ENCODE measurements around the gene HS3ST4. TPM values are rescaled to one million over a fixed set of nuclear protein-coding genes. Genes with fewer than 3 reads are reported as not detected.

HS3ST4 gene
- total RNA-seq, 4 donors from 2014 or later = 0.49 to 1.4 (median 0.64) TPM; not detected in 1

- TF ChIP-seq EP300 (IDR thresholded peaks at IDR 0.05) = no peak
- no peak for TF ChIP-seq POLR2AphosphoS5 (IDR thresholded peaks at IDR 0.05)
- TF ChIP-seq, protein P1, sequence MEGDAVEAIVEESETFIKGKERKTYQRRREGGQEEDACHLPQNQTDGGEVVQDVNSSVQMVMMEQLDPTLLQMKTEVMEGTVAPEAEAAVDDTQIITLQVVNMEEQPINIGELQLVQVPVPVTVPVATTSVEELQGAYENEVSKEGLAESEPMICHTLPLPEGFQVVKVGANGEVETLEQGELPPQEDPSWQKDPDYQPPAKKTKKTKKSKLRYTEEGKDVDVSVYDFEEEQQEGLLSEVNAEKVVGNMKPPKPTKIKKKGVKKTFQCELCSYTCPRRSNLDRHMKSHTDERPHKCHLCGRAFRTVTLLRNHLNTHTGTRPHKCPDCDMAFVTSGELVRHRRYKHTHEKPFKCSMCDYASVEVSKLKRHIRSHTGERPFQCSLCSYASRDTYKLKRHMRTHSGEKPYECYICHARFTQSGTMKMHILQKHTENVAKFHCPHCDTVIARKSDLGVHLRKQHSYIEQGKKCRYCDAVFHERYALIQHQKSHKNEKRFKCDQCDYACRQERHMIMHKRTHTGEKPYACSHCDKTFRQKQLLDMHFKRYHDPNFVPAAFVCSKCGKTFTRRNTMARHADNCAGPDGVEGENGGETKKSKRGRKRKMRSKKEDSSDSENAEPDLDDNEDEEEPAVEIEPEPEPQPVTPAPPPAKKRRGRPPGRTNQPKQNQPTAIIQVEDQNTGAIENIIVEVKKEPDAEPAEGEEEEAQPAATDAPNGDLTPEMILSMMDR (IDR thresholded peaks at IDR 0.05) = no peak
- no peak for TF ChIP-seq POLR2A (IDR thresholded peaks at IDR 0.05)
Measured at GRCh38 chr16:26111900-26112299, 420.1 kb downstream of the HS3ST4 start.

GRCh38 chr16:26118575-26118974 is 426.8 kb downstream of the HS3ST4 start:
- TF ChIP-seq EP300 (IDR thresholded peaks at IDR 0.05) (no peak), POLR2AphosphoS5 (IDR thresholded peaks at IDR 0.05) (no peak), POLR2A (IDR thresholded peaks at IDR 0.05) (no peak)
- TF ChIP-seq, protein P1 (IDR thresholded peaks at IDR 0.05) = no peak
- Histone ChIP-seq H3K4me1 (no peaks in the 10 kb centered on the region), H3K36me3 (no peaks in the 10 kb centered on the region), H3K27me3 (no peaks in the 10 kb centered on the region), H3K9me3 (no peaks in the 10 kb centered on the region), H3K27ac (no peak overlapping the region), H3K4me3 (no peak overlapping the region)
- WGBS = 26% methylated on average over 3 of the region's 3 CpGs
- no peak for DNase-seq (ENCODE audit: low spot score in 2 of 2)

More at GRCh38 chr16:26111900-26112299, 420.1 kb downstream of the HS3ST4 start:
- 64% methylated on average over 5 of the region's 5 CpGs for WGBS
- H3K27me3 ChIP-seq = no peaks in the 10 kb centered on the region
- no peaks in the 10 kb centered on the region for H3K4me1 ChIP-seq
- H3K36me3 ChIP-seq = no peaks in the 10 kb centered on the region
- no peaks in the 10 kb centered on the region for H3K9me3 ChIP-seq
- no peak overlapping the region for H3K27ac ChIP-seq
- no peak for DNase-seq (ENCODE audit: low spot score in 2 of 2)
- H3K4me3 ChIP-seq = no peak overlapping the region

DNA sequence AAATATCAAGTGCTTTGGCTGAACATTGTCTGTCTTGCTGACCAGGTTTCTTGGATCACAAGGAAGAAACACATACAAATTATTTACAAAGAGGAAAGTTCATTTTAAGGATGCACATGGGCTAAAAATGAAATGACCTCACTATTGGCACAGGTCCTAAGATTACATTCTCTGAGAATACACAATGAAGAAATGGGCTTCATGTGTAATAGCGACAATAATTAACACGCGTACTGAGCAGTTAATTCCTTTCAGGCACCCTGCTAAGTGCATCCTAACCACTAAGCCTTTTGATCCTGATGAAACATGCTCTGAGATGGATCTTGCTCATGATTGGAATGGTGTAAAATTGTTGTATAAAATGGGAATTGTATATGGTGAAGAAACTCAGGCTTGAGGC is 429.0 kb downstream of the HS3ST4 start:
- H3K4me3 ChIP-seq = no peak overlapping the region
- no peaks in the 10 kb centered on the region for H3K4me1 ChIP-seq
- WGBS = 42% methylated on average over 3 of the region's 3 CpGs
- DNase-seq (ENCODE audit: low spot score in 2 of 2) = no peak
- no peaks in the 10 kb centered on the region for H3K36me3 ChIP-seq
- no peaks in the 10 kb centered on the region for H3K27me3 ChIP-seq
- TF ChIP-seq POLR2AphosphoS5 (IDR thresholded peaks at IDR 0.05) = no peak
- no peak for TF ChIP-seq POLR2A (IDR thresholded peaks at IDR 0.05)
- TF ChIP-seq, protein P1 (IDR thresholded peaks at IDR 0.05) = no peak
- no peak for TF ChIP-seq EP300 (IDR thresholded peaks at IDR 0.05)
- H3K9me3 ChIP-seq = no peaks in the 10 kb centered on the region
- no peak overlapping the region for H3K27ac ChIP-seq

DNA sequence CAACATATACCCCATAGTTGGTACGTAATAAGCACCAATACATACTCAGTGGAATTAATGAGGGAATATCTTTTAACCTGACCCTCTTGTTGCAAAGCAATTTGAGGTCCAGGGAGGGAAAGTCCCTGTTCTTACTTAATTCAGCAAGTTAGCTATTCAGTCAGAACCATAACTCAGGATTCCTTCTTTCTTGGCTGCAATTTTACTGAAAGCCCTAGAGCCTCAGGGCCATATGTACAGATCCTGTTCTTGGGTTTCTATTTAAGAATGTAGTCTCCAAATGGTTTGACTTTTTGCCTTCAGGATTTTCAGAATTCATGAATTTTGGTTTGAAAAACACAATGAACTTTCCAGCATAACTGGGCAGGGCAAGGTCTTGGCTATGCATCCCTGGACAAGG is 436.5 kb downstream of the HS3ST4 start:
- H3K9me3 ChIP-seq = no peaks in the 10 kb centered on the region
- no peak overlapping the region for H3K4me3 ChIP-seq
- DNase-seq (ENCODE audit: low spot score in 2 of 2) = no peak
- H3K27me3 ChIP-seq = no peaks in the 10 kb centered on the region
- H3K4me1 ChIP-seq = no peaks in the 10 kb centered on the region
- no peaks in the 10 kb centered on the region for H3K36me3 ChIP-seq
- TF ChIP-seq POLR2AphosphoS5 (IDR thresholded peaks at IDR 0.05) = no peak
- TF ChIP-seq EP300 (IDR thresholded peaks at IDR 0.05) = no peak
- TF ChIP-seq, protein P1 (IDR thresholded peaks at IDR 0.05) = no peak
- no peak overlapping the region for H3K27ac ChIP-seq
- 59% methylated on average over 1 of the region's 1 CpG for WGBS

DNA sequence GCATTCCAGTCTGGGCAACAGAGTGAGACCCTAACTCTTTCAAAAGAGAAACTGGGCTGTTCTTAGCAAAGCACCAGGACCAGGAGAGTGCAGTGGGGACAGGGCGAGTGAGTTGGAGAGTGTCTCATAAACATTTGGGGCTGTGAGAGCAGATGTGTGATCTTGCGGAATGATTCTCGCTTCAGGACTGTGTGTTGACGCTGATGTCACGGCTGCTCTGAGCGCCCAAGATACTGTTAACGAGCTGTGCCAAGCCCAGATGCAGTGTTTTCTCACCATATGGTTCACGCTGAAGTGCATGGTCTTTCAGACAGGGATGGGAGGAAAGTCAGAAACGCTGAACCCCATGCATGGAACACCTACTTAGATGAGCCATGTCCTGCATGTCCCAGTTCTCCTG is 438.2 kb downstream of the HS3ST4 start:
- TF ChIP-seq, protein P1 (IDR thresholded peaks at IDR 0.05) = no peak
- TF ChIP-seq EP300 (IDR thresholded peaks at IDR 0.05) (no peak), POLR2A (IDR thresholded peaks at IDR 0.05) (no peak), POLR2AphosphoS5 (IDR thresholded peaks at IDR 0.05) (no peak)
- H3K9me3 ChIP-seq = no peaks in the 10 kb centered on the region
- H3K36me3 ChIP-seq = no peaks in the 10 kb centered on the region
- WGBS = 63% methylated on average over 9 of the region's 9 CpGs
- no peak overlapping the region for H3K27ac ChIP-seq
- no peak for DNase-seq (ENCODE audit: low spot score in 2 of 2)
- no peak overlapping the region for H3K4me3 ChIP-seq
- H3K27me3 ChIP-seq = no peaks in the 10 kb centered on the region
- no peaks in the 10 kb centered on the region for H3K4me1 ChIP-seq

All from suprapubic skin (tissue), 4 donors.